IMR-90 (cell line): Measurements from ENCODE around the gene CD19. TPM values are rescaled to one million over a fixed set of nuclear protein-coding genes. Genes with fewer than 3 reads are reported as not detected.

Experiments
- ATAC-seq: fragments of 200-7000 bp; cut with Tn5 transposase; 2 replicates; pipeline ENCODE4 v1.9.1; 2020; ENCODE audit warnings: low read depth, mild to moderate bottlenecking, moderate library complexity
- BruUV-seq: library from RNA; stranded (reverse); fragments of 400-500 nt; replicated peaks from 2 replicates; lab custom pipeline; 2021; lab: Mats Ljungman, UMichigan
- CTCF ChIA-PET: fragments of 300-600 bp; formaldehyde crosslinking; extraction: SDS; loops from one replicate; lab custom pipeline; 2021; ENCODE audit warnings: antibody characterized with exemption; lab: Yijun Ruan, JAX
- POLR2A ChIA-PET: fragments of 300-600 bp; sonication (Branson Sonifier 250); formaldehyde crosslinking; loops from one replicate; lab custom pipeline; 2022; ENCODE audit warnings: antibody characterized with exemption; ENCODE audit not compliant: unreplicated experiment; lab: Charles Lee
- DNase-seq: peaks from one replicate; pipeline ENCODE4 v3.0.0; 2013
- H2AFZ ChIP-seq: replicated peaks from 2 replicates; pipeline ENCODE3; 2013; ENCODE audit warnings: low read length, mild to moderate bottlenecking; ENCODE audit not compliant: poor library complexity
- H2AK5ac ChIP-seq: 2 replicates; pipeline ENCODE4 v1.6.1; 2013; ENCODE audit warnings: low read depth, low read length, inconsistent platforms
- H2AK9ac ChIP-seq: replicated peaks from 2 replicates; pipeline ENCODE3; 2013; ENCODE audit warnings: mild to moderate bottlenecking, low read depth, low read length, moderate library complexity; ENCODE audit not compliant: poor library complexity
- H2BK120ac ChIP-seq: 2 replicates; pipeline ENCODE4 v1.6.1; 2013; ENCODE audit warnings: low read depth, low read length, inconsistent platforms
- H2BK15ac ChIP-seq: 3 replicates; pipeline ENCODE4 v1.6.1; 2013; ENCODE audit warnings: low read depth, low read length, inconsistent platforms
- H2BK20ac ChIP-seq: 2 replicates; pipeline ENCODE4 v1.6.1; 2013; ENCODE audit warnings: low read depth, mild to moderate bottlenecking, inconsistent platforms, low read length, moderate library complexity
- H2BK5ac ChIP-seq: 2 replicates; pipeline ENCODE4 v1.6.1; 2013; ENCODE audit warnings: mild to moderate bottlenecking, low read depth, low read length, inconsistent platforms; ENCODE audit not compliant: poor library complexity, severe bottlenecking
- H3K14ac ChIP-seq: replicated peaks from 2 replicates; pipeline ENCODE4 v1.6.1; 2013; ENCODE audit warnings: low read depth, low read length, inconsistent platforms
- H3K18ac ChIP-seq: 2 replicates; pipeline ENCODE4 v1.6.1; 2013; ENCODE audit warnings: low read depth, low read length, control low read depth
- H3K23ac ChIP-seq: 2 replicates; pipeline ENCODE4 v1.6.1; 2013; ENCODE audit warnings: low read depth, low read length, inconsistent platforms
- H3K27ac ChIP-seq: 2 replicates; pipeline ENCODE4 v1.5.1; 2013; ENCODE audit warnings: mild to moderate bottlenecking, control low read depth, low read length; ENCODE audit not compliant: insufficient read depth
- H3K27me3 ChIP-seq: 2 replicates; pipeline ENCODE4 v1.6.1; 2013; ENCODE audit warnings: low read length; ENCODE audit not compliant: control insufficient read depth, insufficient read depth
- H3K36me3 ChIP-seq: 2 replicates; pipeline ENCODE4 v1.6.1; 2013; ENCODE audit warnings: low read length, mixed read lengths; ENCODE audit not compliant: control insufficient read depth, insufficient read depth
- H3K4ac ChIP-seq: 2 replicates; pipeline ENCODE4 v1.6.1; 2013; ENCODE audit warnings: low read depth, low read length, inconsistent platforms
- H3K4me1 ChIP-seq: 2 replicates; pipeline ENCODE4 v1.6.1; 2013; ENCODE audit warnings: low read length, mixed read lengths; ENCODE audit not compliant: control insufficient read depth, insufficient read depth
- H3K4me2 ChIP-seq: 2 replicates; pipeline ENCODE4 v1.6.1; 2013; ENCODE audit warnings: low read depth, mild to moderate bottlenecking, control low read depth, low read length, moderate library complexity
- H3K4me3 ChIP-seq: 2 replicates; pipeline ENCODE4 v1.5.1; 2013; ENCODE audit warnings: low read depth, mild to moderate bottlenecking, control low read depth, low read length, moderate library complexity; ENCODE audit not compliant: insufficient read depth
- H3K56ac ChIP-seq: 2 replicates; pipeline ENCODE4 v1.6.1; 2013; ENCODE audit warnings: low read length, inconsistent platforms; ENCODE audit not compliant: insufficient read depth; ENCODE audit errors: extremely low read depth
- H3K79me1 ChIP-seq, 2 experiments: 2 replicates each; pipeline ENCODE4 v1.6.1; 2013; ENCODE audit warnings: low read length in 2 of 2, inconsistent platforms in 1 of 2, low read depth in 1 of 2
- H3K9ac ChIP-seq: 2 replicates; pipeline ENCODE4 v1.6.1; 2013; ENCODE audit warnings: low read depth, low read length, control low read depth
- H3K9me1 ChIP-seq: 2 replicates; pipeline ENCODE4 v1.6.1; 2013; ENCODE audit warnings: low read length, inconsistent platforms; ENCODE audit not compliant: insufficient read depth
- H3K9me3 ChIP-seq: 2 replicates; pipeline ENCODE4 v1.6.1; 2013; ENCODE audit warnings: low read length; ENCODE audit not compliant: control insufficient read depth, insufficient read depth
- H4K20me1 ChIP-seq: 2 replicates; pipeline ENCODE4 v1.6.1; 2013; ENCODE audit warnings: low read length, inconsistent platforms; ENCODE audit not compliant: insufficient read depth
- H4K5ac ChIP-seq: 2 replicates; pipeline ENCODE4 v1.6.1; 2013; ENCODE audit warnings: mild to moderate bottlenecking, low read depth, low read length, control low read depth
- H4K8ac ChIP-seq, 2 experiments: 2 replicates each; pipeline ENCODE4 v1.6.1; 2013; ENCODE audit warnings: low read depth in 2 of 2, low read length in 2 of 2, control low read depth in 1 of 2, inconsistent platforms in 1 of 2
- H4K91ac ChIP-seq: 2 replicates; pipeline ENCODE4 v1.6.1; 2013; ENCODE audit warnings: low read depth, low read length, inconsistent platforms; ENCODE audit not compliant: insufficient read depth
- BHLHE40 ChIP-seq: fragments of 150-350 bp; IDR thresholded peaks from 2 replicates; pipeline ENCODE4 v1.6.1; 2016; ENCODE audit warnings: mild to moderate bottlenecking, low read depth, low read length
- CEBPB ChIP-seq: IDR thresholded peaks from 2 replicates; pipeline ENCODE4 v1.6.1; 2012; ENCODE audit warnings: low read depth, low read length, improper control_type of control experiment
- CHD1 ChIP-seq: IDR thresholded peaks from 2 replicates; pipeline ENCODE4 v1.6.1; 2012; ENCODE audit warnings: low read depth, low read length, improper control_type of control experiment
- CTCF ChIP-seq: conservative IDR thresholded peaks from 2 replicates; pipeline ENCODE4 v1.5.1; 2012; ENCODE audit warnings: mild to moderate bottlenecking, low read depth, low read length, improper control_type of control experiment
- ELK1 ChIP-seq: fragments of 150-350 bp; IDR thresholded peaks from 2 replicates; pipeline ENCODE4 v1.6.1; 2016; ENCODE audit warnings: low read depth, mild to moderate bottlenecking, low read length, moderate library complexity, borderline replicate concordance
- MAFK ChIP-seq: IDR thresholded peaks from 2 replicates; pipeline ENCODE4 v1.6.1; 2012; ENCODE audit warnings: low read depth, low read length, improper control_type of control experiment
- MAZ ChIP-seq: IDR thresholded peaks from 2 replicates; pipeline ENCODE4 v1.6.1; 2012; ENCODE audit warnings: low read depth, mild to moderate bottlenecking, low read length, improper control_type of control experiment, moderate library complexity, borderline replicate concordance
- MXI1 ChIP-seq: IDR thresholded peaks from 2 replicates; pipeline ENCODE4 v1.6.1; 2012; ENCODE audit warnings: low read depth, mild to moderate bottlenecking, low read length, moderate library complexity, borderline replicate concordance
- NFE2L2 ChIP-seq: fragments of 150-350 bp; IDR thresholded peaks from 2 replicates; pipeline ENCODE4 v1.6.1; 2016; ENCODE audit warnings: low read depth, mild to moderate bottlenecking, low read length
- POLR2A ChIP-seq: IDR thresholded peaks from 2 replicates; pipeline ENCODE4 v1.6.1; 2012; ENCODE audit warnings: mild to moderate bottlenecking, low read depth, low read length
- RAD21 ChIP-seq: IDR thresholded peaks from 2 replicates; pipeline ENCODE4 v1.6.1; 2012; ENCODE audit warnings: low read length, improper control_type of control experiment
- RFX5 ChIP-seq: IDR thresholded peaks from 2 replicates; pipeline ENCODE4 v1.8.0; 2012; ENCODE audit warnings: low read depth, mild to moderate bottlenecking, low read length, moderate library complexity
- SMC3 ChIP-seq: fragments of 150-350 bp; IDR thresholded peaks from 2 replicates; pipeline ENCODE4 v1.6.1; 2016; ENCODE audit warnings: low read depth, mild to moderate bottlenecking, antibody characterized with exemption, low read length, moderate library complexity
- USF2 ChIP-seq: fragments of 150-350 bp; IDR thresholded peaks from 2 replicates; pipeline ENCODE4 v1.6.1; 2017; ENCODE audit warnings: mild to moderate bottlenecking, antibody characterized with exemption, low read length, low read depth
- WGBS, 2 experiments: methylation state at CpG; one replicate each; pipeline versions ENCODE4 v1.1.5 to v1.1.7; 2013; ENCODE audit warnings: missing lambda C conversion rate in 2 of 2; ENCODE audit not compliant: insufficient read length in 1 of 2; ENCODE audit errors: extremely low coverage in 2 of 2; 5-methylcytosine and 5-hydroxymethylcytosine counted together
- dilution Hi-C: fragments of 300-500 bp; cut with HindIII; formaldehyde crosslinking; loops from one replicate; pipeline ENCODE4 v1.14.3; 2018; ENCODE audit warnings: low sequenced_read_pairs; ENCODE audit not compliant: unreplicated experiment
- in situ Hi-C: fragments of 300-500 bp; cut with MboI; formaldehyde crosslinking; loops from 3 replicates; pipeline ENCODE4 v1.14.3; 2019; ENCODE audit warnings: low sequenced_read_pairs, inconsistent platforms, mixed read lengths
- intact Hi-C: fragments of 100-400 bp; cut with micrococcal nuclease; formaldehyde crosslinking; loops from 2 replicates; pipeline ENCODE4 v1.10.0; 2022
- polyA plus RNA-seq, 3 experiments: library from polyadenylated mRNA; depleted of rRNA; stranded (reverse); fragments of >200 nt; gene quantifications; 2 replicates each; pipeline ENCODE4 v1.2.3, GENCODE V29; 2012; ENCODE audit warnings: low replicate concordance in 1 of 3
- total RNA-seq: library from RNA; depleted of rRNA; stranded (reverse); fragments of >200 nt; gene quantifications from 2 replicates; pipeline ENCODE4 v1.2.3, GENCODE V29; 2012

Gene CD19
- total and polyA plus RNA-seq, 2 of the 4 experiments (the other 2 are of a cell fraction), result not detected

- H3K9me1 ChIP-seq, result no peaks in the 10 kb centered on the region
- H4K20me1 ChIP-seq, result no peaks in the 10 kb centered on the region
- H3K56ac ChIP-seq, result no peak overlapping the region
- no peak overlapping the region for H4K91ac ChIP-seq
- intact Hi-C loops, result no loop called here
- ATAC-seq (no peak), DNase-seq (no peak)
- H3K4me1 ChIP-seq, result no peaks in the 10 kb centered on the region
- H3K23ac ChIP-seq, result no peak overlapping the region
- in situ Hi-C loops, result no loop called here
- H3K14ac ChIP-seq, result no peak overlapping the region
- H2AK5ac ChIP-seq, result no peak overlapping the region
- H4K5ac ChIP-seq, result no peak overlapping the region
- H3K4ac ChIP-seq, result no peak overlapping the region
- no peak overlapping the region for H3K4me2 ChIP-seq
- H4K8ac ChIP-seq, result no peak overlapping the region
- H2BK120ac ChIP-seq, result no peak overlapping the region
- ChIA-PET POLR2A (no interaction called here), CTCF (no interaction called here)
- H3K36me3 ChIP-seq, result peaks cover 66% of the 10 kb centered on the region
- H3K79me1 ChIP-seq, result peaks cover 0 to 11% of the 10 kb centered on the region in 2 experiments; a peak in 1 of 4 replicates
- 93% methylated on average over 3 of the region's 12 CpGs; no CpG with 5 or more reads in 1 of the 2 experiments for WGBS, 2 experiments
- no peak overlapping the region for H3K27ac ChIP-seq
- H2AK9ac ChIP-seq, result no peak overlapping the region
- no peak overlapping the region for H3K9ac ChIP-seq
- dilution Hi-C loops, result no loop called here
- no peak overlapping the region for H2BK15ac ChIP-seq
- H3K9me3 ChIP-seq, result peaks cover 5% of the 10 kb centered on the region
- no peak for TF ChIP-seq POLR2A
- no peak for TF ChIP-seq CEBPB
- no peak for TF ChIP-seq SMC3
- no peak for TF ChIP-seq CHD1
- no peak for TF ChIP-seq BHLHE40
- TF ChIP-seq RAD21, result no peak
- no peak for TF ChIP-seq USF2
- no peak for TF ChIP-seq ELK1
- TF ChIP-seq RFX5, result no peak
- no peak for TF ChIP-seq MAFK
- no peak for TF ChIP-seq CTCF
- no peak for TF ChIP-seq MAZ
- TF ChIP-seq NFE2L2, result no peak
- TF ChIP-seq MXI1, result no peak
- BruUV-seq, result no TSS peak
- no peak overlapping the region for H3K4me3 ChIP-seq
- H2BK5ac ChIP-seq, result no peak overlapping the region
- H3K27me3 ChIP-seq, result no peaks in the 10 kb centered on the region
- no peak overlapping the region for H3K18ac ChIP-seq
- no peak overlapping the region for H2AFZ ChIP-seq
- H2BK20ac ChIP-seq, result no peak overlapping the region
Observed at GRCh38 chr16:28984091-28984490, 52.3 kb downstream of the CD19 start.
